HG02970 (cell line): ENCODE data around the gene DLX2.
"Not testable (repeated sequence)": the region's sequence is repeated elsewhere in the genome, so short reads cannot be mapped to it uniquely, and the experiment has no call there.

ENCODE experiments used
- ATAC-seq: cut with Tn5 transposase; IDR thresholded peaks from one replicate; pipeline ENCODE4 v1.9.1; 2021; ENCODE audit warnings: mild to moderate bottlenecking, moderate library complexity, moderate number of reproducible peaks; ENCODE audit not compliant: unreplicated experiment, low FRiP score

Gene DLX2

GRCh38 chr2:172084645-172085459, 17.8 kb downstream of the DLX2 start:
- ATAC-seq: no peak

GRCh38 chr2:172084395-172084644, 18.4 kb downstream of the DLX2 start:
- no peak for ATAC-seq

DNA sequence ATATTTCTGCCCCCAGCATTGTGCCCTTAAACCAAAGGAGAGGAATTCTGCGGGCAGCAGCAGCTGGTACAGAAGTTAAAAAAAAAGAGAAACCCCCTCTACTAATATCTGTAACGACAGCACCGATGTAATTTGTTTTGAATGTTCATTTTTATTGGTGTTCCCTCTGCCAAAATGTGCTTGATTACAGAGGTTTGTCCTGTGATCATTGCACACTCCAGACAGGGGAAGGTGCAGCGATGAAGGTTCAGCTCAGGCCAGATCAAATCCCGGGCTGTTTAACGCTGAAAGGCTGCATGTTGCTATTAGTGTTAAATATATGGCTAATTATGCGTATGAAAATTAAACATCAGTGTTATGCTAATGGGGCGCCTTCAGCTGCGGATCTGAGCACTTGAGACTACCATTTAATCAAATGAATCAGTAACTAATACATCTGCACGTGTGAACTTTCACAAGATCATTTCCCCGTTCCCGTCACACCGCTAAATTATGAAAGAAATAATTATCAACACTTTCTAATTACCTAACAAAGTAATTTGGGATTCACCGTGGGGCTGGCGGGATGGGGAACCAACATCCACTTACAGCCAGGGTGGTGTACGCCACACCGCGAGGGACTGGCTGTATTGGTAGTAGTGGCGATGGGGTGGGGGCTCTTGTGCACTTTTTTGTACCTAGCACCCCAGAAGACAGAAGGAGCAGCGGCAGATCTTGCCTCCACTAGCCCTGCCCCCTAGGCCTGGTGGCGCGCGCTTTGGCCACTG, 18.9 kb downstream of the DLX2 start:
- ATAC-seq: no peak

DNA sequence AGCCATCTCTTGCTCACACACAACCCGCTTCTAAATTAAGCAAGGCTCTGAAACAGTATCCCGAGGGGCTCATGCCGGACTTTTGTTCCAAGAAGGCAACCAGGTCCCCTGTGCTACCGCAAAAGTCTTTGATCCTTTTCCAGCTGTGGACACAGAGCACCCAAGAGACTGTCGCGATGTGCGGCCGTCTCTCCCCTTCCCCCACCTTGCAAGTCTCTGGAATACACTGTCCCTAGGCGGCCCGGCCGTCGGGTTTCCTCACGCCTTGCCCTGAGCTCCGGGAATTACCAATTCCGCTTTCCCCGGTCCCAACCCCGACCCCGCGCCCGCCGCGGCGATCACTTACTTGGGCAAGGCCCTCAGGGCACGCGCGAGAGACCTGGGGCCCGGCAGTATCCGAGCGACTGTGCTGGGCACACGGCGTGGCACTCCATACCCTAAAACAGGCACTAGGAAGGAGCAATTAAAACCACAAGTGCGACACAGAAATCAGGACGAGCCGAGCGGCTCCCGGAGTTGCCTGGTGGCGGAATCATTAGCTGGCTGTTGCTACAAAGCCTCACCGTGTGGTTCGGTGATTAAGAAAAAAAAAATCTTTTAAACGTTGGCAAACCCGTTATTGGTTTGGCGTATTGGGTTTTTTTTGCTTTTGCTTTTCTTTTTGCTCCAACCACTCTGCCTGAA, 19.6 kb downstream of the DLX2 start:
- ATAC-seq: no peak

DNA sequence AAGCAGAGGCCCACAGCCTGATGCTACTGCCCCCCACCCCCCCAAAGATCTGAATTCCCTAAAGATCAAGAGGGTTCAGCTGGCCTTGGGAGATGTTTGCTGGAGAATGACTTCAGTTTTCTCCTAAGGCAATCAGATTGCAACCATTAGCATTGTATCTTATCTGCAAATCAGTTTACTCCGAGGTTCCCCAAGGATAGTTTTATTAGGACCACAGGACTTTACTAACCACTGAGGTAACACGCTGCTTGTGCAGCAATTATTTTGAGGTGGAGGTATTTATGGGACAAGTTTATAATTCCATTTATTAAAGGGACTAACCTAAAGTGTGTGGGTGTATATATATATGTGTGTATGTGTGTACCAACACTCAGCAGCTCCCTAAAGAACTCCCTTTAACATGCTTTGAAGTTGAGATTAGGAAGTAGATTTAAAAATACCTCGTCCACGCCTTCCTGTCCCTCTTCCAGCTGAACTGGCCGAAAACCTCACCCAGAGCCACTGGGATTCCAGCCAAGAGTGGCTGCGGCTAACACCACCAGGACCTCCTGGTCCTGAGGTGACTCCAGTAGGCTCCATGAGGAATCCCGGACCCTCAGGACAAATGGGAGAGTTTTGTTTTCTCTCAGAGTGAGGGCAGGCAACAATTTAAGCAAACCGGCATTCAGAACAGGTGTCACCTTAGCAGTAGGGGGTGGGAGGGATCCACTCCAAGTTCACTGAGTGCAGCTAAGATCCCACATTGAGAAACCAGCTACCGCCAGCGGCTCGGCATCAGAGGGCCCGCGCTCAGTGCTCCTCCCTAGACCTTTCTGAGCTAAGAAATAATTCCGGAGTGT, 20.4 kb downstream of the DLX2 start:
- no peak for ATAC-seq

DNA sequence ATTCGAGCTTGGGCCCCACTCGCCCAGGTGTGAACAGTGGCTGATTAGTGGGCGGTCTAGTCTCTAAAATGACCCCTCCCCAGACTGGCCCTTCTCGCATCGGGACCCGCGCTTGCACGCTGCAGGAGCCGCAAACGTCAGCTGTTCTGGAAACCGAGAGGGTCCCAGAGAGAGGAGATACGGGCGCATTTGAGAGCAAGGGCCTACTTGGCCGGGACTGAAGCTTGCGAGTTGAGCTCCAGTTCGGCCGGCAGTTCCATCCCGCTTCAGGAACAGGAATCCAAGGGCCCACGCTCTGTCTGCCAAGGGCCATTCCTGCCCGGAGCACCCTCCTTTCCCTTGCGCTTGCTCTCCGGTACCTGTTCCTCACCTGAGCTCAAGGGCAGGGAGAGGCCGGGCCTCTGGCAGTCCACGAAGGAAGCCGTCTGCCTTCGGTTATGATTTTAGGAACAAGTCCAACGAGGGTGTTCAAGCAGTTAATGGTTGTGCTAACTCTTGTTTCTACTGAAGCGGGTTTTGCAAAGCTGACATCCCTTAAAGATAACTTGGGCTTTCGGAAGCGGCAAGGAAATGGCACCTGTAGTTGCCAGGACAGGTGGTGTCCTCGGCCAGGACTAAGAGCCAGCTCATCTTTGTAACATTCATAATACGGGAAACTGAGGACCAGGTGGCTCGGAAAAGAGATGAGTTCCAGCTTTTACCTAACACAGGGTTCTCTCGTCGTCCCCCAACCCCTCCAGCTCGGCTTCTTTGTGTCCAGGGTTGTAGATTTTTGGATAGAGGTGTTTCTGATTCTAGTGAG, 21.3 kb downstream of the DLX2 start:
- ATAC-seq: no peak

GRCh38 chr2:172080641-172081220, 22.0 kb downstream of the DLX2 start:
- no peak for ATAC-seq

DNA sequence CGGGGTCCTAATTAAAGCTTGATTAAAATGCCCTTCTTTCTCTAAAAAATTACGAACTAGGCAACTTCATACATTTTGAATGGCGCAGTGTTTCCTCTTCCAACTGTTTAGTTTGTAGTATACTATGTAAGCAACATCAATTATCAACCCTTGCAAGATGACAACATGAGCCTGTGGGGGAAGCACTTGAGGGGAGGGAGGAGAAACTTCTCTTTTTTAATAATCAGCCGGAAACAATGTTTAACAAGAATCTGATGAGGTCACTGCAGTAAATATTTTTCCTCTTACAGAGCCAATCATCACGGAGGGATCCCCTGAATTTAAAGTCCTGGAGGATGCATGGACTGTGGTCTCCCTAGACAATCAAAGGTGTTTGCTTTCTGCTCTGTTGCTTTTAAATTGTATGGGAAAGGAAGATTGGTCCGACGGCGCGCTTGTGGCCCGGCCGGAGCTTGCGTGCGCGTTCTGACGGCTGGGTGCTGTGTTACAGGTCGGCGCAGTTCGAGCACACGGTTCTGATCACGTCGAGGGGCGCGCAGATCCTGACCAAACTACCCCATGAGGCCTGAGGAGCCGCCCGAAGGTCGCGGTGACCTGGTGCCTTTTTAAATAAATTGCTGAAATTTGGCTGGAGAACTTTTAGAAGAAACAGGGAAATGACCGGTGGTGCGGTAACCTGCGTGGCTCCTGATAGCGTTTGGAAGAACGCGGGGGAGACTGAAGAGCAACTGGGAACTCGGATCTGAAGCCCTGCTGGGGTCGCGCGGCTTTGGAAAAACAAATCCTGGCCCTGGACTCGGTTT, 22.7 kb downstream of the DLX2 start:
- no peak for ATAC-seq

GRCh38 chr2:172079416-172079815, 23.3 kb downstream of the DLX2 start:
- ATAC-seq: no peak

DNA sequence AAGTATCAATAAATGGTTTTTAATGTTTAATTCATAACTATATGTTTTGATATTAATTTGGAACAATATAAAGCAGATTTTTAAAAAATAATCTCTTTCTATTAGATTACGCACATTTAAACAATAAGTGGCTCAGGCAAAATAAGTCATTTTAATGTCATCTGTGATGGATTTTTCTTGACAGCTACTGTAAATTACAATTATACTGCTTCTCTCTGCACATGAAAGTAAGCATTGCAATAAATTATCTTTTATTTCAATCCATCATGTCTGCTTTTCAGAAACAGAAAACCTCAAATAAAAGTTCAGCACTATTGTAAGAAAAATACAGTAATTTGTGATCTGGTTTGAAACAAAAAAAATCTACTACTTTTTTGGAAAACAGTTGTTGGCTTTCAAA, 28.4 kb downstream of the DLX2 start:
- ATAC-seq: no peak

GRCh38 chr2:172073518-172073917, 29.2 kb downstream of the DLX2 start:
- no peak for ATAC-seq

GRCh38 chr2:172072706-172073105, 30.0 kb downstream of the DLX2 start:
- ATAC-seq: no peak

GRCh38 chr2:172072303-172072702, 30.4 kb downstream of the DLX2 start:
- ATAC-seq: no peak

- ATAC-seq: no peak
Measured at GRCh38 chr2:172070936-172071335, 31.8 kb downstream of the DLX2 start.

DNA sequence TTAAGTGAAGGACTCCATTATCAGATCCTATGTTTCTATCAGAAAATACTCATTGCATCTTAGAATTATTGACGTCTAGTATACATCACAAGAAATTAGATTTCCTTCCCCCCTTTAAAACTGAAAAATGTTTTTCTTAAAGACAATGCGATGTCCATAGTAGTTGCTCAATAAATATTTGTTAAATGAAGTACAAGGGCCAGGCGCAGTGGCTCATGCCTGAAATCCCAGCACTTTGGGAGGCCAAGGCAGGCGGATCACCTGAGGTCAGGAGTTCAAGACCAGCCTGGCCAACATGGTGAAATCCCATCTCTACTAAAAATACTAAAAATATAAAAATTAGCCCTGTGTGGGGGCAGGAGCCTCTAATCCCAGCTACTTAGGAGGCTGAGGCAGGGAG, 34.8 kb downstream of the DLX2 start:
- ATAC-seq: not testable (repeated sequence)

DNA sequence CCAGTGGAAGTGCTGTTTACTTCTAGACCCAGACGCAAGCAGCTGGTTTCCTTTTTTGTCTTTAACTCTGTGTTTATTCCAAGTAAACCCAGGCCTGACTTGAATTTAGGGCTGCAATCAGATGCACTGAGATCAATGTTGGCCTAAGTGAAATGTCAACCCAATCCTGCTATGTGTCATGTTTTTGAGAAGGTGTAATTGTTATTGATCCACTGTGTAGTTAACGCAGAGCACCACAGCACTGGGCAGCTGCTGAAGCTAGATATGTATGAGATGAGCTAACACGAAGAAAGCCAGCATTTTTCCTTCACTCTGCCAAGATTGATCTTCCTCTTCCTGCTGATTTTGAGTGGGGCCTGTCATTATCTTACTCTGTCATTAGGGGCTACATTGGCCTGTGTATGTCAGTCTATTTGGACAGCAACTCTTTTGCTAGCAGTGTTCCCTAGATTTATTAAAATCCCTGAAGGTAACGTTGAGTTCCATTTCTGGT, 36.3 kb downstream of the DLX2 start:
- no peak for ATAC-seq

DNA sequence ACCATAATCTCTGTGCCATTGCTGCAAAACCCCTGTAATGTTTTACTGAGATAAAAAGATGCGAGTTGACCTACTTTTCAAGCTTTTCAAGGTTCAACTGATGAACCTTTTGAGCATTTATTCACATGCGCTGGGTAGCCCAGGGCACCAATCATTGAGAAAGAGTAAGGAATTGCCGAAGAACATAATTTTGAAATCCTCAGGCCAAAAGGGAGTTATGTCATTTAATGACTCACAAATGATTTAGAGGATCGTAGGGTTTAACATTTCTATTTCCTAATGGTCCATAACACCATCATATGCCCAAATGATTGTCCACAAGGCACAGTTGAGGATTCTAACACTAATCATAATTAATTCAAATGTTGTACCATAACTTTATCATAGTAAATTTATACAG, 37.6 kb downstream of the DLX2 start:
- no peak for ATAC-seq

DNA sequence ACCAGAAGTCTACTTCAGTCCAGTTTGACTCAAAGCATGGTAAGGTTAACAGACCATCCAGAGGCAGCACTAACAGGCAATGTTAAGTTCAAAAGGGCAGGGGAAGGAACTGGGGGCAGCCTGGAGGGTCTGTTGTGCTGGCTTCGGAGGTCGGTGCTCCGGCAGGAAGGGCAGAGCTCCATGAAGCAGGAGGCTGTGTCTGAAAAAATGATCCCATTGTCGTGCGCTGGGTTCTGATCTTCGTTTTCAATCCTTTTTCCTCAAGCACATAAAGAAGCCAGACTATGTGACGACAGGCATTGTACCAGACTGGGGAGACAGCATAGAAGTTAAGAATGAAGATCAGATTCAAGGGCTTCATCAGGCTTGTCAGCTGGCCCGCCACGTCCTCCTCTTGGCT, 39.3 kb downstream of the DLX2 start:
- no peak for ATAC-seq
